Measurements from ENCODE around the gene NME5.
A peak's percentile ranks its signal among the peaks of the same experiment; 100 is the strongest.

The NME5 gene

GRCh38 chr5:138083702-138084101, 55.5 kb downstream of the NME5 start, which contains the start of gene WNT8A:
WNT8A (plus strand) TSS chr5:138084033; CDS start chr5:138084128, 95 bp downstream.
- Histone ChIP-seq H2AK5ac (ENCODE audit: low read depth, low read length) (no peak within 1 kb of the TSS), H3K9me3 (replicated peaks in 1 of 2; ENCODE audit: control insufficient read depth in 2 of 2, insufficient read depth in 1 of 2, low read depth in 1 of 2, low read length in 2 of 2) (peaks cover 0 to 2% of the 10 kb centered on the region in 2 donors), H2BK15ac (ENCODE audit: low read length) (no peak within 1 kb of the TSS), H3K4ac (ENCODE audit: low read length) (no peak within 1 kb of the TSS), H2BK12ac (ENCODE audit: low read length) (no peak within 1 kb of the TSS), H3K27ac (replicated peaks; ENCODE audit: low read length) (no peak within 1 kb of the TSS), H2BK5ac (ENCODE audit: low read length) (no peak within 1 kb of the TSS), H3K18ac (ENCODE audit: low read length) (peak within 1 kb of the TSS; percentile 44), H2BK120ac (ENCODE audit: low read depth, low read length) (no peak within 1 kb of the TSS), H3K4me2 (ENCODE audit: insufficient read depth, low read length, poor library complexity, severe bottlenecking) (no peak within 1 kb of the TSS), H4K91ac (ENCODE audit: low read depth, low read length, poor library complexity) (no peak within 1 kb of the TSS), H4K8ac (ENCODE audit: low read depth, low read length) (no peak within 1 kb of the TSS), H3K4me3 (ENCODE audit: low read length in 2 of 2) (no peak within 1 kb of the TSS), H2AFZ (ENCODE audit: low read length) (no peak within 1 kb of the TSS), H3K79me1 (ENCODE audit: low read depth, low read length) (no peaks in the 10 kb centered on the region), H3K27me3 (ENCODE audit: control insufficient read depth in 3 of 3, insufficient read depth in 3 of 3, low read depth in 1 of 3, low read length in 3 of 3) (peaks cover 0 to under 1% (median 0%) of the 10 kb centered on the region in 3 experiments), H3K4me1 (ENCODE audit: control insufficient read depth in 2 of 2, insufficient read depth in 1 of 2, low read depth in 1 of 2, low read length in 2 of 2) (peaks cover 0 to 3% of the 10 kb centered on the region in 2 donors), H3K36me3 (replicated peaks in 1 of 2; ENCODE audit: control insufficient read depth in 2 of 2, insufficient read depth in 2 of 2, low read length in 2 of 2) (no peaks in the 10 kb centered on the region), H3K14ac (ENCODE audit: low read length) (peak within 1 kb of the TSS; percentile 41), H3K23ac (ENCODE audit: low read depth, low read length, poor library complexity) (no peak within 1 kb of the TSS), H3K9ac (ENCODE audit: low read depth, low read length, poor library complexity) (no peak within 1 kb of the TSS)
- no CpG with 5 or more reads among the region's 5 CpGs for WGBS, 2 donors (ENCODE audit: extremely low coverage in 2 of 2, insufficient read length in 2 of 2, insufficient replicate concordance in 1 of 2)
- DNase-seq (ENCODE audit: low spot score), result no peak

GRCh38 chr5:138082033-138082432, 57.2 kb downstream of the NME5 start:
- no peak overlapping the region for H2AK5ac ChIP-seq (ENCODE audit: low read depth, low read length)
- no peak overlapping the region for H3K4me2 ChIP-seq (ENCODE audit: insufficient read depth, low read length, poor library complexity, severe bottlenecking)
- peaks cover 0 to 13% of the 10 kb centered on the region in 2 donors for H3K4me1 ChIP-seq (ENCODE audit: control insufficient read depth in 2 of 2, insufficient read depth in 1 of 2, low read depth in 1 of 2, low read length in 2 of 2)
- H3K27ac ChIP-seq (replicated peaks; ENCODE audit: low read length), result no peak overlapping the region
- no peak overlapping the region for H2BK15ac ChIP-seq (ENCODE audit: low read length)
- no peak overlapping the region for H3K23ac ChIP-seq (ENCODE audit: low read depth, low read length, poor library complexity)
- H2BK12ac ChIP-seq (ENCODE audit: low read length), result no peak overlapping the region
- no peak overlapping the region for H3K14ac ChIP-seq (ENCODE audit: low read length)
- no peak overlapping the region for H3K18ac ChIP-seq (ENCODE audit: low read length)
- no peaks in the 10 kb centered on the region for H3K9me3 ChIP-seq (replicated peaks in 1 of 2; ENCODE audit: control insufficient read depth in 2 of 2, insufficient read depth in 1 of 2, low read depth in 1 of 2, low read length in 2 of 2)
- no peaks in the 10 kb centered on the region for H3K36me3 ChIP-seq (replicated peaks in 1 of 2; ENCODE audit: control insufficient read depth in 2 of 2, insufficient read depth in 2 of 2, low read length in 2 of 2)
- no peak overlapping the region for H2AFZ ChIP-seq (ENCODE audit: low read length)
- no peak overlapping the region for H3K4me3 ChIP-seq (ENCODE audit: low read length in 2 of 2)
- no peak overlapping the region for H3K9ac ChIP-seq (ENCODE audit: low read depth, low read length, poor library complexity)
- no peak overlapping the region for H4K91ac ChIP-seq (ENCODE audit: low read depth, low read length, poor library complexity)
- no peak overlapping the region for H2BK5ac ChIP-seq (ENCODE audit: low read length)
- H4K8ac ChIP-seq (ENCODE audit: low read depth, low read length), result no peak overlapping the region
- H3K79me1 ChIP-seq (ENCODE audit: low read depth, low read length), result no peaks in the 10 kb centered on the region
- H3K27me3 ChIP-seq (ENCODE audit: control insufficient read depth in 3 of 3, insufficient read depth in 3 of 3, low read depth in 1 of 3, low read length in 3 of 3), result peaks cover 0 to 11% (median 0%) of the 10 kb centered on the region in 3 experiments
- no peak overlapping the region for H2BK120ac ChIP-seq (ENCODE audit: low read depth, low read length)
- no peak for DNase-seq (ENCODE audit: low spot score)
- no CpG with 5 or more reads among the region's 4 CpGs for WGBS, 2 donors (ENCODE audit: extremely low coverage in 2 of 2, insufficient read length in 2 of 2, insufficient replicate concordance in 1 of 2)
- no peak overlapping the region for H3K4ac ChIP-seq (ENCODE audit: low read length)

GRCh38 chr5:138078006-138078643, 61.1 kb downstream of the NME5 start:
- peaks cover 0 to 12% of the 10 kb centered on the region in 2 donors for H3K4me1 ChIP-seq (ENCODE audit: control insufficient read depth in 2 of 2, insufficient read depth in 1 of 2, low read depth in 1 of 2, low read length in 2 of 2)
- H3K18ac ChIP-seq (ENCODE audit: low read length), result no peak overlapping the region
- H3K9me3 ChIP-seq (replicated peaks in 1 of 2; ENCODE audit: control insufficient read depth in 2 of 2, insufficient read depth in 1 of 2, low read depth in 1 of 2, low read length in 2 of 2), result no peaks in the 10 kb centered on the region
- no peak overlapping the region for H3K4ac ChIP-seq (ENCODE audit: low read length)
- no peak overlapping the region for H3K4me3 ChIP-seq (ENCODE audit: low read length in 2 of 2)
- no peak overlapping the region for H2BK12ac ChIP-seq (ENCODE audit: low read length)
- peak overlapping the region; percentile 76 for H2AFZ ChIP-seq (ENCODE audit: low read length)
- no peak overlapping the region for H2BK5ac ChIP-seq (ENCODE audit: low read length)
- H3K79me1 ChIP-seq (ENCODE audit: low read depth, low read length), result no peaks in the 10 kb centered on the region
- no peak overlapping the region for H3K14ac ChIP-seq (ENCODE audit: low read length)
- no peak for DNase-seq (ENCODE audit: low spot score)
- H2BK15ac ChIP-seq (ENCODE audit: low read length), result no peak overlapping the region
- no peak overlapping the region for H3K23ac ChIP-seq (ENCODE audit: low read depth, low read length, poor library complexity)
- no peak overlapping the region for H4K8ac ChIP-seq (ENCODE audit: low read depth, low read length)
- H2BK120ac ChIP-seq (ENCODE audit: low read depth, low read length), result no peak overlapping the region
- H3K9ac ChIP-seq (ENCODE audit: low read depth, low read length, poor library complexity), result no peak overlapping the region
- H3K27me3 ChIP-seq (ENCODE audit: control insufficient read depth in 3 of 3, insufficient read depth in 3 of 3, low read depth in 1 of 3, low read length in 3 of 3), result peaks cover 0 to 11% (median 0%) of the 10 kb centered on the region in 3 experiments
- H4K91ac ChIP-seq (ENCODE audit: low read depth, low read length, poor library complexity), result no peak overlapping the region
- WGBS, 2 donors (ENCODE audit: extremely low coverage in 2 of 2, insufficient read length in 2 of 2, insufficient replicate concordance in 1 of 2), result no CpG with 5 or more reads among the region's 1 CpG
- no peak overlapping the region for H2AK5ac ChIP-seq (ENCODE audit: low read depth, low read length)
- H3K27ac ChIP-seq (replicated peaks; ENCODE audit: low read length), result peak overlapping the region; percentile 44
- no peaks in the 10 kb centered on the region for H3K36me3 ChIP-seq (replicated peaks in 1 of 2; ENCODE audit: control insufficient read depth in 2 of 2, insufficient read depth in 2 of 2, low read length in 2 of 2)
- H3K4me2 ChIP-seq (ENCODE audit: insufficient read depth, low read length, poor library complexity, severe bottlenecking), result peak overlapping the region; percentile 32

- H3K9ac ChIP-seq (ENCODE audit: low read depth, low read length, poor library complexity), result no peak overlapping the region
- no peak overlapping the region for H4K91ac ChIP-seq (ENCODE audit: low read depth, low read length, poor library complexity)
- no peak overlapping the region for H2BK5ac ChIP-seq (ENCODE audit: low read length)
- no peak overlapping the region for H3K4ac ChIP-seq (ENCODE audit: low read length)
- no peaks in the 10 kb centered on the region for H3K79me1 ChIP-seq (ENCODE audit: low read depth, low read length)
- H2BK12ac ChIP-seq (ENCODE audit: low read length), result no peak overlapping the region
- peaks cover 0 to 12% of the 10 kb centered on the region in 2 donors for H3K4me1 ChIP-seq (ENCODE audit: control insufficient read depth in 2 of 2, insufficient read depth in 1 of 2, low read depth in 1 of 2, low read length in 2 of 2)
- H2BK120ac ChIP-seq (ENCODE audit: low read depth, low read length), result no peak overlapping the region
- H2AFZ ChIP-seq (ENCODE audit: low read length), result peak overlapping the region; percentile 76
- no peak overlapping the region for H3K23ac ChIP-seq (ENCODE audit: low read depth, low read length, poor library complexity)
- peak; percentile 62 for DNase-seq (ENCODE audit: low spot score)
- H3K36me3 ChIP-seq (replicated peaks in 1 of 2; ENCODE audit: control insufficient read depth in 2 of 2, insufficient read depth in 2 of 2, low read length in 2 of 2), result no peaks in the 10 kb centered on the region
- 100% methylated on average over 1 of the region's 5 CpGs; no CpG with 5 or more reads in 1 of the 2 donors for WGBS, 2 donors (ENCODE audit: extremely low coverage in 2 of 2, insufficient read length in 2 of 2, insufficient replicate concordance in 1 of 2)
- peak overlapping the region; percentile 44 for H3K27ac ChIP-seq (replicated peaks; ENCODE audit: low read length)
- no peak overlapping the region for H2AK5ac ChIP-seq (ENCODE audit: low read depth, low read length)
- H3K4me2 ChIP-seq (ENCODE audit: insufficient read depth, low read length, poor library complexity, severe bottlenecking), result no peak overlapping the region
- H3K18ac ChIP-seq (ENCODE audit: low read length), result no peak overlapping the region
- no peak overlapping the region for H2BK15ac ChIP-seq (ENCODE audit: low read length)
- peaks cover 0 to 11% (median 0%) of the 10 kb centered on the region in 3 experiments for H3K27me3 ChIP-seq (ENCODE audit: control insufficient read depth in 3 of 3, insufficient read depth in 3 of 3, low read depth in 1 of 3, low read length in 3 of 3)
- no peak overlapping the region for H3K14ac ChIP-seq (ENCODE audit: low read length)
- H3K9me3 ChIP-seq (replicated peaks in 1 of 2; ENCODE audit: control insufficient read depth in 2 of 2, insufficient read depth in 1 of 2, low read depth in 1 of 2, low read length in 2 of 2), result no peaks in the 10 kb centered on the region
- H3K4me3 ChIP-seq (ENCODE audit: low read length in 2 of 2), result no peak overlapping the region
- no peak overlapping the region for H4K8ac ChIP-seq (ENCODE audit: low read depth, low read length)
These were observed 62.0 kb downstream of the NME5 start for GRCh38 chr5:138077064-138077696.

Measured in neuronal stem cell (in vitro differentiated cells).